ENCODE data around the gene SOWAHA. TPM values are rescaled to one million over a fixed set of nuclear protein-coding genes. Genes with fewer than 3 reads are reported as not detected.

The SOWAHA gene
- total RNA-seq, 1 donor from 2014 or later: 0.20 TPM

Other genes with a start within 250 kb of the SOWAHA start
- not detected in 2 replicates for gene IL13, start 155.1 kb upstream of the SOWAHA start, total RNA-seq
- not detected in 2 replicates for gene IL4, start 139.3 kb upstream of the SOWAHA start, total RNA-seq
- gene KIF3A, start 75.8 kb upstream of the SOWAHA start, total RNA-seq: 25.4 and 25.6 TPM in 2 replicates
- gene CCNI2, start 65.9 kb upstream of the SOWAHA start, total RNA-seq: 0.16 and 0.24 TPM in 2 replicates
- 97.5 and 106 TPM in 2 replicates for gene SEPTIN8, start 36.1 kb upstream of the SOWAHA start, total RNA-seq
- gene SHROOM1, start 17.3 kb downstream of the SOWAHA start, total RNA-seq: 5.0 TPM in 2 replicates
- gene GDF9, start 53.2 kb downstream of the SOWAHA start, total RNA-seq: 0.34 and 0.46 TPM in 2 replicates
- gene UQCRQ, start 53.3 kb downstream of the SOWAHA start, total RNA-seq: 382 and 409 TPM in 2 replicates
- 0.27 and 0.31 TPM in 2 replicates for gene LEAP2, start 60.4 kb downstream of the SOWAHA start, total RNA-seq
- gene AFF4, start 150.3 kb downstream of the SOWAHA start, total RNA-seq: 154 and 163 TPM in 2 replicates
- gene ZCCHC10, start 213.2 kb downstream of the SOWAHA start, total RNA-seq: 27.9 and 29.1 TPM in 2 replicates
- 198 and 210 TPM in 2 replicates for gene HSPA4, start 238.7 kb downstream of the SOWAHA start, total RNA-seq

All from astrocyte (in vitro differentiated cells and primary cell).